ENCODE measurements around the gene SORCS2.

- TF ChIP-seq EZH2 (IDR thresholded peaks at IDR 0.05; ENCODE audit: insufficient read depth, poor library complexity, severe bottlenecking) (no peak), EZH2phosphoT487 (IDR thresholded peaks at IDR 0.05; ENCODE audit: insufficient read depth, low read depth) (no peak)
These were observed 128.0 kb downstream of the SORCS2 start for GRCh38 chr4:7320206-7320797.

Data from GM23248 (cell line).